ENCODE data around the gene CAMTA1. TPM values are rescaled to one million over a fixed set of nuclear protein-coding genes. Genes with fewer than 3 reads are reported as not detected.

Gene CAMTA1
- total and polyA plus RNA-seq, 9 of the 15 experiments (the other 6 are each of a cell fraction or from before 2014, with no cell fraction given): 43.9 to 161 (median 65.9) TPM

DNA sequence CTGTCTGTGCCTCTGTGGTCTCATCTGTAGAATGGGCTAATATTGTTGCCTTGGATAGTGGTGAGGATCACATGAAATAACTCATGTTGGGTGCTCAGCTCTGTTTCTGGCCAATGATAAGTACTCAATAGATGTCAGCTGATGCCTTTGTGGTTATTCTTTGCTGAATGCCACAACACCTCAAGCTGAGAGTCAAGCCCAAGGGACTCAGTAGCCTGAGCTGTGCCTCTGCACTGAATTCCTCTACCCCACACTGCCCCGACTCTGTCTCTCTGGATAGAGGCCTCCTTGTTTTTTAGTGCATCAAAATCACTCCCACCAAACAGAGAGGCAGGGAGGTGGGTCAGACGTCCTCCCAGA is 789.8 kb downstream of the CAMTA1 start:
- peak; percentile 4 for TF ChIP-seq RBM25 (IDR thresholded peaks at IDR 0.05; ENCODE audit: low read depth, low read length, severe bottlenecking)
- TF ChIP-seq, protein P1, sequence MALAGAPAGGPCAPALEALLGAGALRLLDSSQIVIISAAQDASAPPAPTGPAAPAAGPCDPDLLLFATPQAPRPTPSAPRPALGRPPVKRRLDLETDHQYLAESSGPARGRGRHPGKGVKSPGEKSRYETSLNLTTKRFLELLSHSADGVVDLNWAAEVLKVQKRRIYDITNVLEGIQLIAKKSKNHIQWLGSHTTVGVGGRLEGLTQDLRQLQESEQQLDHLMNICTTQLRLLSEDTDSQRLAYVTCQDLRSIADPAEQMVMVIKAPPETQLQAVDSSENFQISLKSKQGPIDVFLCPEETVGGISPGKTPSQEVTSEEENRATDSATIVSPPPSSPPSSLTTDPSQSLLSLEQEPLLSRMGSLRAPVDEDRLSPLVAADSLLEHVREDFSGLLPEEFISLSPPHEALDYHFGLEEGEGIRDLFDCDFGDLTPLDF (CRISPR knock-in tag; IDR thresholded peaks at IDR 0.05): no peak
- DNase-seq (ENCODE audit: extremely low read depth in 1 of 4, low spot score in 3 of 4) (no peak), FAIRE-seq (no peak), ATAC-seq (no peak)
- Histone ChIP-seq H3K4me3 (no peak overlapping the region), H3K27ac (ENCODE audit: extremely low read depth, low read depth, low read length) (no peak overlapping the region), H3K27me3 (ENCODE audit: control insufficient read depth in 2 of 2, insufficient read depth in 2 of 2, low read length in 2 of 2) (peaks cover 10 to 49% of the 10 kb centered on the region in 2 experiments; a peak in 4 of 5 replicates), H2AFZ (ENCODE audit: low read depth, low read length) (no peak overlapping the region), H3K36me3 (ENCODE audit: control insufficient read depth, insufficient read depth, low read length) (no peaks in the 10 kb centered on the region), H3K79me2 (ENCODE audit: control insufficient read depth, insufficient read depth, low read length) (no peaks in the 10 kb centered on the region), H3K9ac (ENCODE audit: insufficient read depth in 1 of 2, low read depth in 2 of 2, low read length in 2 of 2) (no peak overlapping the region), H3K9me3 (replicated peaks; ENCODE audit: control insufficient read depth, insufficient read depth, low read depth, low read length) (no peaks in the 10 kb centered on the region), H3K4me2 (ENCODE audit: insufficient read depth, low read length) (no peak overlapping the region), H4K20me1 (replicated peaks; ENCODE audit: control insufficient read depth, insufficient read depth, low read length) (peaks cover 2% of the 10 kb centered on the region; the same call in 1 of the 2 replicates), H3K9me1 (ENCODE audit: control insufficient read depth, insufficient read depth, low read length) (no peaks in the 10 kb centered on the region), H3K4me1 (replicated peaks in 1 of 2; ENCODE audit: control insufficient read depth in 2 of 2, insufficient read depth in 2 of 2, low read length in 2 of 2) (peaks cover 0 to 6% of the 10 kb centered on the region in 2 experiments; a peak in 3 of 5 replicates)
- POLR2A ChIA-PET: interaction anchor here (0.5 to 1.3 kb wide), 3 partner anchors 10 to 65 kb away, joined by 3 to 4 read pairs (median 3); no protein-coding TSS in a partner anchor
- no TSS peak for BruUV-seq (replicated peaks)
- intact Hi-C loops (cut with micrococcal nuclease): no loop called here
- CTCF ChIA-PET (ENCODE audit: low intra/inter-chr PET ratio): no interaction called here
- in situ Hi-C loops (cut with MboI): no loop called here
- WGBS (ENCODE audit: insufficient coverage, low coverage, missing lambda C conversion rate): 0% methylated on average over 2 of the region's 2 CpGs

DNA sequence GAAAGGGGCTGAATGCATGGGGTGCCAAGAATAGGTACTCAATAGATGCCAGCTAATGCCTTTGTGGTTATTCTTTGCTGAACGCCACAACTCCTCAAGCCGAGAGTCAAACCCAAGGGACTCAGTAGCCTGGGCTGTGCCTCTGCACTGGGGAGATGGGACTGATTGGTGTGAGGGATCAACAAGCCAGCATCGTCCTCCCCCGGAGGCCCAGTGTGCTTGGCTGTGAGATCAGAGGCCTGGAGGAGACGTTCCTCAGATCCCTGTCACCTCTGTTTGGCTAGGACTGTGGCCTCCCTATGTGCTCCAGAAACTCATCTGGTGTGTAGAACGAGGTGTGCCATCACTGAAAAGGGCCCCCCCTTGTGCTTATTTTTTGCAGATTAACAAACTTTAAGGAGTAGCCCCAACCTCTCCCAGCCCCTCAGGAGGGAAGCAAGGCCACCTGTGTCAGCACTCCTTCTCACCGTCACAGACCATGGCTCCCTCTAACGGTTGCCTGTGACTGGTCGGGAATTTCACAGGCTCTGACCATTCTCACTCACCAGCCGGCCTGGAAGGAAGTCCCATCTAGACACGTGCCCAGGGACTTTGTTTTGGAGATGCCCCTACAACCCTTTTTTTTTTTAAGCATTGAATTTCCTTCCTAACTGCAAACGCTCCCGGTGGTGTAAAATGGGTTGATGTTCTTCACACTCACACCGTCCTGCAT is 791.8 kb downstream of the CAMTA1 start:
- no peaks in the 10 kb centered on the region for H3K79me2 ChIP-seq (ENCODE audit: control insufficient read depth, insufficient read depth, low read length)
- peaks cover 10 to 66% of the 10 kb centered on the region in 2 experiments; a peak in 4 of 5 replicates for H3K27me3 ChIP-seq (ENCODE audit: control insufficient read depth in 2 of 2, insufficient read depth in 2 of 2, low read length in 2 of 2)
- TF ChIP-seq, protein P2, sequence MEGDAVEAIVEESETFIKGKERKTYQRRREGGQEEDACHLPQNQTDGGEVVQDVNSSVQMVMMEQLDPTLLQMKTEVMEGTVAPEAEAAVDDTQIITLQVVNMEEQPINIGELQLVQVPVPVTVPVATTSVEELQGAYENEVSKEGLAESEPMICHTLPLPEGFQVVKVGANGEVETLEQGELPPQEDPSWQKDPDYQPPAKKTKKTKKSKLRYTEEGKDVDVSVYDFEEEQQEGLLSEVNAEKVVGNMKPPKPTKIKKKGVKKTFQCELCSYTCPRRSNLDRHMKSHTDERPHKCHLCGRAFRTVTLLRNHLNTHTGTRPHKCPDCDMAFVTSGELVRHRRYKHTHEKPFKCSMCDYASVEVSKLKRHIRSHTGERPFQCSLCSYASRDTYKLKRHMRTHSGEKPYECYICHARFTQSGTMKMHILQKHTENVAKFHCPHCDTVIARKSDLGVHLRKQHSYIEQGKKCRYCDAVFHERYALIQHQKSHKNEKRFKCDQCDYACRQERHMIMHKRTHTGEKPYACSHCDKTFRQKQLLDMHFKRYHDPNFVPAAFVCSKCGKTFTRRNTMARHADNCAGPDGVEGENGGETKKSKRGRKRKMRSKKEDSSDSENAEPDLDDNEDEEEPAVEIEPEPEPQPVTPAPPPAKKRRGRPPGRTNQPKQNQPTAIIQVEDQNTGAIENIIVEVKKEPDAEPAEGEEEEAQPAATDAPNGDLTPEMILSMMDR (IDR thresholded peaks at IDR 0.05 in 2 of 3, conservative IDR thresholded peaks at IDR 0.05 in 1 of 3; ENCODE audit: insufficient read depth in 2 of 3, low read depth in 1 of 3, low read length in 3 of 3): peak; percentile 43 to 59 (median 55)
- TF ChIP-seq RAD21 (CRISPR knock-in tag; conservative IDR thresholded peaks at IDR 0.05 in 1 of 2, IDR thresholded peaks at IDR 0.05 in 1 of 2) (peak in 1 of 2 experiments; percentile 33; a peak in 2 of 4 replicates), CREM (IDR thresholded peaks at IDR 0.05; ENCODE audit: low read depth) (0 out of 2 replicates have a peak, but pooled peaks have one; percentile 16), FIP1L1 (IDR thresholded peaks at IDR 0.05; ENCODE audit: low read depth, low read length, poor library complexity, severe bottlenecking) (no peak)
- TF ChIP-seq, protein P3, sequence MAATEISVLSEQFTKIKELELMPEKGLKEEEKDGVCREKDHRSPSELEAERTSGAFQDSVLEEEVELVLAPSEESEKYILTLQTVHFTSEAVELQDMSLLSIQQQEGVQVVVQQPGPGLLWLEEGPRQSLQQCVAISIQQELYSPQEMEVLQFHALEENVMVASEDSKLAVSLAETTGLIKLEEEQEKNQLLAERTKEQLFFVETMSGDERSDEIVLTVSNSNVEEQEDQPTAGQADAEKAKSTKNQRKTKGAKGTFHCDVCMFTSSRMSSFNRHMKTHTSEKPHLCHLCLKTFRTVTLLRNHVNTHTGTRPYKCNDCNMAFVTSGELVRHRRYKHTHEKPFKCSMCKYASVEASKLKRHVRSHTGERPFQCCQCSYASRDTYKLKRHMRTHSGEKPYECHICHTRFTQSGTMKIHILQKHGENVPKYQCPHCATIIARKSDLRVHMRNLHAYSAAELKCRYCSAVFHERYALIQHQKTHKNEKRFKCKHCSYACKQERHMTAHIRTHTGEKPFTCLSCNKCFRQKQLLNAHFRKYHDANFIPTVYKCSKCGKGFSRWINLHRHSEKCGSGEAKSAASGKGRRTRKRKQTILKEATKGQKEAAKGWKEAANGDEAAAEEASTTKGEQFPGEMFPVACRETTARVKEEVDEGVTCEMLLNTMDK (IDR thresholded peaks at IDR 0.05; ENCODE audit: borderline replicate concordance, insufficient read depth, low read depth, low read length, poor library complexity, severe bottlenecking): peak; percentile 46
- H3K9ac ChIP-seq (ENCODE audit: insufficient read depth in 1 of 2, low read depth in 2 of 2, low read length in 2 of 2): no peak overlapping the region
- intact Hi-C loops (cut with micrococcal nuclease) (no loop called here), in situ Hi-C loops (cut with MboI) (no loop called here)
- peaks cover 2% of the 10 kb centered on the region; the same call in 1 of the 2 replicates for H4K20me1 ChIP-seq (replicated peaks; ENCODE audit: control insufficient read depth, insufficient read depth, low read length)
- H2AFZ ChIP-seq (ENCODE audit: low read depth, low read length): no peak overlapping the region
- H3K27ac ChIP-seq (ENCODE audit: extremely low read depth, low read depth, low read length): no peak overlapping the region
- POLR2A ChIA-PET: no interaction called here
- ATAC-seq (peak; percentile 82), FAIRE-seq (peak; percentile 83), DNase-seq (ENCODE audit: extremely low read depth in 1 of 4, low spot score in 3 of 4) (peak; percentile 31 to 55 (median 52))
- H3K4me3 ChIP-seq: no peak overlapping the region
- H3K9me3 ChIP-seq (replicated peaks; ENCODE audit: control insufficient read depth, insufficient read depth, low read depth, low read length): no peaks in the 10 kb centered on the region
- 4% methylated on average over 14 of the region's 14 CpGs for WGBS (ENCODE audit: insufficient coverage, low coverage, missing lambda C conversion rate)
- no peaks in the 10 kb centered on the region for H3K36me3 ChIP-seq (ENCODE audit: control insufficient read depth, insufficient read depth, low read length)
- no TSS peak for BruUV-seq (replicated peaks)
- CTCF ChIA-PET (ENCODE audit: low intra/inter-chr PET ratio): no interaction called here
- H3K4me2 ChIP-seq (ENCODE audit: insufficient read depth, low read length): no peak overlapping the region
- H3K9me1 ChIP-seq (ENCODE audit: control insufficient read depth, insufficient read depth, low read length): no peaks in the 10 kb centered on the region
- H3K4me1 ChIP-seq (replicated peaks in 1 of 2; ENCODE audit: control insufficient read depth in 2 of 2, insufficient read depth in 2 of 2, low read length in 2 of 2): peaks cover 0 to 6% of the 10 kb centered on the region in 2 experiments; a peak in 3 of 5 replicates
